Measurements from ENCODE around the gene ICAM5.
A peak's percentile ranks its signal among the peaks of the same experiment; 100 is the strongest.
"Not testable (repeated sequence)": the region's sequence is repeated elsewhere in the genome, so short reads cannot be mapped to it uniquely, and the experiment has no call there.

Gene ICAM5

GRCh38 chr19:10321417-10321797 is 31.7 kb downstream of the ICAM5 start:
- no peak for DNase-seq

GRCh38 chr19:10321874-10322835 is 32.4 kb downstream of the ICAM5 start:
- DNase-seq, result no peak

- DNase-seq, result no peak
Observed at GRCh38 chr19:10325732-10326131, 36.0 kb downstream of the ICAM5 start.

GRCh38 chr19:10327793-10328192 is 38.0 kb downstream of the ICAM5 start:
- DNase-seq, result no peak

- no peak for DNase-seq
Observed at GRCh38 chr19:10328558-10329429, 39.0 kb downstream of the ICAM5 start.

- no peak for DNase-seq
Observed at GRCh38 chr19:10329555-10329954, 39.8 kb downstream of the ICAM5 start.

- no peak for DNase-seq
Observed at GRCh38 chr19:10332158-10332964, 42.6 kb downstream of the ICAM5 start.

- peak; percentile 98 for DNase-seq
Observed at GRCh38 chr19:10332965-10333757, 43.4 kb downstream of the ICAM5 start, which contains the start of gene RAVER1. Gene RAVER1 (minus strand): TSS chr19:10333529. CDS start chr19:10333507, 22 bp downstream.

- DNase-seq, result no peak
Observed at GRCh38 chr19:10333758-10334587, 44.2 kb downstream of the ICAM5 start.

- DNase-seq, result peak; percentile 67
Observed at GRCh38 chr19:10334588-10335351, 45.0 kb downstream of the ICAM5 start.

- DNase-seq, result no peak
Observed at GRCh38 chr19:10335352-10335985, 45.7 kb downstream of the ICAM5 start.

GRCh38 chr19:10336725-10337124 is 47.0 kb downstream of the ICAM5 start:
- DNase-seq, result not testable (repeated sequence)

- no peak for DNase-seq
Observed at GRCh38 chr19:10338940-10339339, 49.2 kb downstream of the ICAM5 start.

GRCh38 chr19:10339380-10339960 is 49.7 kb downstream of the ICAM5 start, which contains the start of gene ICAM3:
Gene ICAM3 (minus strand): TSS chr19:10339624. CDS start chr19:10339614, 10 bp downstream.
- DNase-seq, result peak; percentile 70

GRCh38 chr19:10339977-10340376 is 50.2 kb downstream of the ICAM5 start:
- no peak for DNase-seq

GRCh38 chr19:10343495-10343894 is 53.7 kb downstream of the ICAM5 start:
- no peak for DNase-seq

- no peak for DNase-seq
Observed at GRCh38 chr19:10344780-10345179, 55.0 kb downstream of the ICAM5 start.

Data from stimulated activated CD4-positive, alpha-beta T cell treated with anti-CD3 and anti-CD28 coated beads, Interleukin-1b, Interleukin-23, amount 100 ng/mL, for 48 hours (primary cell).